PC-3 (cell line): Measurements from ENCODE around the gene IGF2BP2. TPM values are rescaled to one million over a fixed set of nuclear protein-coding genes. Genes with fewer than 3 reads are reported as not detected.

ENCODE experiments used
- ATAC-seq: fragments of 200-7000 bp; cut with Tn5 transposase; 2 replicates; pipeline ENCODE4 v1.9.1; 2020; ENCODE audit warnings: mild to moderate bottlenecking, moderate library complexity
- BruUV-seq: library from RNA; stranded (reverse); fragments of 400-500 nt; replicated peaks from 2 replicates; lab custom pipeline; 2021; lab: Mats Ljungman, UMichigan
- CTCF ChIA-PET: fragments of 300-600 bp; sonication (Branson Sonifier 250); formaldehyde crosslinking; loops from one replicate; lab custom pipeline; 2022; ENCODE audit warnings: antibody characterized with exemption; lab: Charles Lee
- POLR2A ChIA-PET: fragments of 300-600 bp; sonication (Branson Sonifier 250); formaldehyde crosslinking; loops from one replicate; lab custom pipeline; 2022; ENCODE audit warnings: antibody characterized with exemption; ENCODE audit not compliant: unreplicated experiment; lab: Charles Lee
- DNase-seq: peaks from one replicate; pipeline ENCODE4 v3.0.0-alpha.2; 2015
- H2AFZ ChIP-seq: fragments of 300-600 bp; sonication (generic); 2 replicates; pipeline ENCODE4 v1.6.0; 2016; ENCODE audit warnings: antibody characterized with exemption, low read length
- H3F3A ChIP-seq: fragments of 300-600 bp; sonication (generic); one replicate; pipeline ENCODE4 v1.6.0; 2017; ENCODE audit warnings: antibody characterized with exemption, low read length, control low read depth, mild to moderate bottlenecking; ENCODE audit not compliant: unreplicated experiment
- H3K27ac ChIP-seq: fragments of 300-600 bp; sonication (generic); 2 replicates; pipeline ENCODE4 v1.5.1; 2016; ENCODE audit warnings: mild to moderate bottlenecking, low read length
- H3K27me3 ChIP-seq: fragments of 300-600 bp; sonication (generic); 2 replicates; pipeline ENCODE4 v1.6.1; 2016; ENCODE audit warnings: low read length, mixed read lengths
- H3K36me3 ChIP-seq: fragments of 300-600 bp; sonication (generic); 2 replicates; pipeline ENCODE4 v1.6.1; 2016; ENCODE audit warnings: low read depth, mixed run types, low read length, mixed read lengths
- H3K4me1 ChIP-seq: fragments of 300-600 bp; sonication (generic); 2 replicates; pipeline ENCODE4 v1.5.1; 2016; ENCODE audit warnings: low read length; ENCODE audit not compliant: insufficient read depth
- H3K4me2 ChIP-seq: fragments of 300-600 bp; sonication (generic); 2 replicates; pipeline ENCODE4 v1.6.0; 2016; ENCODE audit warnings: low read length
- H3K4me3 ChIP-seq: fragments of 300-600 bp; sonication (generic); 2 replicates; pipeline ENCODE4 v1.5.1; 2016; ENCODE audit warnings: mild to moderate bottlenecking, low read length, mixed read lengths
- H3K79me2 ChIP-seq: fragments of 300-600 bp; sonication (generic); 2 replicates; pipeline ENCODE4 v1.6.1; 2017; ENCODE audit warnings: low read length, mixed read lengths
- H3K9ac ChIP-seq: fragments of 300-600 bp; sonication (generic); 2 replicates; pipeline ENCODE4 v1.6.0; 2016; ENCODE audit warnings: mild to moderate bottlenecking, low read length
- H3K9me2 ChIP-seq: fragments of 300-600 bp; sonication (generic); replicated peaks from 2 replicates; pipeline ENCODE4 v1.6.1; 2016; ENCODE audit warnings: mixed run types, low read length, mixed read lengths
- H3K9me3 ChIP-seq: fragments of 300-600 bp; sonication (generic); 2 replicates; pipeline ENCODE4 v1.6.1; 2016; ENCODE audit warnings: low read length, mixed read lengths
- H4K20me1 ChIP-seq: fragments of 300-600 bp; sonication (generic); 2 replicates; pipeline ENCODE4 v1.6.1; 2016; ENCODE audit warnings: low read length, mixed read lengths
- CTCF ChIP-seq: fragments of 300-600 bp; sonication (generic); conservative IDR thresholded peaks from 2 replicates; pipeline ENCODE4 v1.5.1; 2017; ENCODE audit warnings: antibody characterized with exemption, low read depth, mild to moderate bottlenecking, low read length
- EZH2 ChIP-seq: fragments of 300-600 bp; sonication (generic); IDR thresholded peaks from one replicate; pipeline ENCODE4 v1.6.1; 2017; ENCODE audit warnings: antibody characterized with exemption, mild to moderate bottlenecking, low read length; ENCODE audit not compliant: unreplicated experiment
- EZH2phosphoT487 ChIP-seq: fragments of 300-600 bp; sonication (generic); IDR thresholded peaks from 2 replicates; pipeline ENCODE4 v1.6.1; 2018; ENCODE audit warnings: mild to moderate bottlenecking, antibody characterized with exemption, low read length, borderline replicate concordance
- intact Hi-C: fragments of 100-400 bp; cut with micrococcal nuclease; formaldehyde crosslinking; loops from 2 replicates; pipeline ENCODE4 v1.9.0; 2023
- total RNA-seq: library from RNA; depleted of rRNA; stranded (reverse); fragments of >200 nt; gene quantifications from 2 replicates; pipeline ENCODE4 v1.2.3, GENCODE V29; 2014

IGF2BP2 gene
- total RNA-seq, 1 experiment from 2014 or later = 81.2 TPM

- Histone ChIP-seq H2AFZ (no peak overlapping the region), H3K9me2 (no peaks in the 10 kb centered on the region), H4K20me1 (peaks cover 21% of the 10 kb centered on the region), H3F3A (no peaks in the 10 kb centered on the region), H3K79me2 (peaks cover 96% of the 10 kb centered on the region), H3K4me2 (no peak overlapping the region), H3K36me3 (no peaks in the 10 kb centered on the region; the same call in 1 of the 2 replicates), H3K4me1 (peaks cover 43% of the 10 kb centered on the region), H3K27ac (no peak overlapping the region), H3K4me3 (no peak overlapping the region), H3K27me3 (no peaks in the 10 kb centered on the region), H3K9me3 (no peaks in the 10 kb centered on the region), H3K9ac (no peak overlapping the region)
- no peak for DNase-seq
- TF ChIP-seq EZH2phosphoT487 (no peak), EZH2 (no peak), CTCF (no peak)
- ChIA-PET CTCF (no interaction called here), POLR2A (interaction anchor here (0.6 kb wide), 2 partner anchors 35 to 92 kb away, joined by 6 read pairs; no protein-coding TSS in a partner anchor)
- no TSS peak for BruUV-seq
- intact Hi-C loops = no loop called here
- no peak for ATAC-seq
These were observed 60.5 kb downstream of the IGF2BP2 start for GRCh38 chr3:185764163-185764979.

- H4K20me1 ChIP-seq = peaks cover 21% of the 10 kb centered on the region
- H3K4me3 ChIP-seq = no peak overlapping the region
- no TSS peak for BruUV-seq
- no peaks in the 10 kb centered on the region for H3K9me2 ChIP-seq
- intact Hi-C loops = no loop called here
- no peaks in the 10 kb centered on the region for H3F3A ChIP-seq
- H3K4me1 ChIP-seq = peaks cover 49% of the 10 kb centered on the region
- H3K9ac ChIP-seq = no peak overlapping the region
- H3K27ac ChIP-seq = no peak overlapping the region
- ChIA-PET CTCF (no interaction called here), POLR2A (interaction anchor here (0.6 kb wide), 2 partner anchors 91 to 180 kb away, joined by 3 to 6 read pairs; no protein-coding TSS in a partner anchor)
- no peak for ATAC-seq
- H3K4me2 ChIP-seq = no peak overlapping the region
- peaks cover 95% of the 10 kb centered on the region for H3K79me2 ChIP-seq
- no peaks in the 10 kb centered on the region for H3K27me3 ChIP-seq
- H2AFZ ChIP-seq = no peak overlapping the region
- TF ChIP-seq EZH2phosphoT487 (no peak), EZH2 (no peak), CTCF (no peak)
- peaks cover under 1% of the 10 kb centered on the region; the same call in 1 of the 2 replicates for H3K36me3 ChIP-seq
- H3K9me3 ChIP-seq = no peaks in the 10 kb centered on the region
- no peak for DNase-seq
These were observed 61.4 kb downstream of the IGF2BP2 start for GRCh38 chr3:185763347-185764005.
